GF-D8 (cell line): ENCODE data around the gene OOSP3.

Experiments
- DNase-seq: peaks from one replicate; lab custom pipeline; 2025; lab: John Stamatoyannopoulos, UW

Gene OOSP3

GRCh38 chr11:59943997-59944714 is 65.6 kb downstream of the OOSP3 start:
- DNase-seq, result no peak

- no peak for DNase-seq
Measured at GRCh38 chr11:59944720-59945119, 66.1 kb downstream of the OOSP3 start.
